ENCODE measurements around the gene PDE4A.
"Not testable (repeated sequence)": the region's sequence is repeated elsewhere in the genome, so short reads cannot be mapped to it uniquely, and the experiment has no call there.

Gene PDE4A

GRCh38 chr19:10462042-10462441 lies 41.7 kb downstream of the PDE4A start:
- not testable (repeated sequence) for DNase-seq (ENCODE audit: low read depth, low spot score)

GRCh38 chr19:10462557-10462956 lies 42.2 kb downstream of the PDE4A start:
- no peak for DNase-seq (ENCODE audit: low read depth, low spot score)

- DNase-seq (ENCODE audit: low read depth, low spot score), result no peak
These were observed 44.1 kb downstream of the PDE4A start for GRCh38 chr19:10464456-10464855.

- no peak for DNase-seq (ENCODE audit: low read depth, low spot score)
These were observed 46.9 kb downstream of the PDE4A start for GRCh38 chr19:10467104-10467706.

GRCh38 chr19:10468133-10468532 lies 47.8 kb downstream of the PDE4A start:
- no peak for DNase-seq (ENCODE audit: low read depth, low spot score)

GRCh38 chr19:10471909-10472308 lies 51.6 kb downstream of the PDE4A start:
- no peak for DNase-seq (ENCODE audit: low read depth, low spot score)

GRCh38 chr19:10473192-10473591 lies 52.9 kb downstream of the PDE4A start:
- no peak for DNase-seq (ENCODE audit: low read depth, low spot score)

GRCh38 chr19:10474962-10475451 lies 54.7 kb downstream of the PDE4A start:
- DNase-seq (ENCODE audit: low read depth, low spot score), result no peak

- no peak for DNase-seq (ENCODE audit: low read depth, low spot score)
These were observed 58.1 kb downstream of the PDE4A start for GRCh38 chr19:10478476-10478875.

GRCh38 chr19:10478903-10479384 lies 58.6 kb downstream of the PDE4A start:
- peak; percentile 87 for DNase-seq (ENCODE audit: low read depth, low spot score)

GRCh38 chr19:10486551-10486950 lies 66.2 kb downstream of the PDE4A start:
- DNase-seq (ENCODE audit: low read depth, low spot score), result no peak

- DNase-seq (ENCODE audit: low read depth, low spot score), result no peak
These were observed 71.2 kb downstream of the PDE4A start for GRCh38 chr19:10491472-10492047.

- no peak for DNase-seq (ENCODE audit: low read depth, low spot score)
These were observed 77.0 kb downstream of the PDE4A start for GRCh38 chr19:10497371-10497770.

- no peak for DNase-seq (ENCODE audit: low read depth, low spot score)
These were observed 79.4 kb downstream of the PDE4A start for GRCh38 chr19:10499550-10500246.

- DNase-seq (ENCODE audit: low read depth, low spot score), result no peak
These were observed 79.9 kb downstream of the PDE4A start for GRCh38 chr19:10500247-10500592.

- no peak for DNase-seq (ENCODE audit: low read depth, low spot score)
These were observed 81.7 kb downstream of the PDE4A start for GRCh38 chr19:10501971-10502523.

- DNase-seq (ENCODE audit: low read depth, low spot score), result no peak
These were observed 82.2 kb downstream of the PDE4A start for GRCh38 chr19:10502524-10503001.

GRCh38 chr19:10503002-10503789 lies 82.9 kb downstream of the PDE4A start, which contains the start of gene KEAP1:
TSS of gene KEAP1 (minus strand) at chr19:10503356. CDS start at chr19:10500033, 3,323 bp downstream.
- no peak for DNase-seq (ENCODE audit: low read depth, low spot score)

GRCh38 chr19:10505583-10506229 lies 85.4 kb downstream of the PDE4A start:
- peak; percentile 63 for DNase-seq (ENCODE audit: low read depth, low spot score)

- no peak for DNase-seq (ENCODE audit: low read depth, low spot score)
These were observed 87.7 kb downstream of the PDE4A start for GRCh38 chr19:10508036-10508435.

- DNase-seq (ENCODE audit: low read depth, low spot score), result no peak
These were observed 88.4 kb downstream of the PDE4A start for GRCh38 chr19:10508707-10509106.
